HepG2 (cell line): ENCODE measurements around the gene KLF17. TPM values are rescaled to one million over a fixed set of nuclear protein-coding genes. Genes with fewer than 3 reads are reported as not detected.

ENCODE experiments used
- ATAC-seq: fragments of 200-7000 bp; cut with Tn5 transposase; 3 replicates; pipeline ENCODE4 v1.9.1; 2020; ENCODE audit warnings: mild to moderate bottlenecking, moderate library complexity
- BruUV-seq: library from RNA; stranded (reverse); fragments of 400-500 nt; replicated peaks from 2 replicates; lab custom pipeline; 2021; lab: Mats Ljungman, UMichigan
- CTCF ChIA-PET: fragments of 300-600 bp; formaldehyde crosslinking; extraction: SDS; loops from one replicate; lab custom pipeline; 2021; ENCODE audit warnings: low total read pairs, inconsistent platforms, low intra/inter-chr PET ratio; lab: Yijun Ruan, JAX
- POLR2A ChIA-PET: fragments of 350-600 bp; sonication (Branson Sonifier 250); formaldehyde crosslinking; loops from one replicate; lab custom pipeline; 2020; ENCODE audit warnings: antibody characterized with exemption, inconsistent platforms; lab: Yijun Ruan, JAX
- DNase-seq: peaks from one replicate; pipeline ENCODE4 v3.0.0-alpha.2; 2015; ENCODE audit warnings: low spot score
- FAIRE-seq: peaks from 3 replicates; lab custom pipeline; 2011; peaks lifted over from hg19 to GRCh38; lab: Jason Lieb, UNC
- H2AFZ ChIP-seq: one replicate; pipeline ENCODE4 v1.6.1; 2011; ENCODE audit warnings: low read length, inconsistent platforms
- H3K27ac ChIP-seq: fragments of 300-600 bp; 3 replicates; pipeline ENCODE4 v1.8.0; 2011; ENCODE audit warnings: mixed run types, mild to moderate bottlenecking, mixed read lengths, low read length, inconsistent platforms; ENCODE audit not compliant: insufficient read depth; ENCODE audit errors: extremely low read length
- H3K27me3 ChIP-seq, 2 experiments: fragments of 200-600 bp in 1 of 2; 2 replicates in 1 of 2; 3 replicates in 1 of 2; pipeline versions ENCODE4 v1.6.0 to v1.8.0; 2011; ENCODE audit warnings: low read length in 2 of 2, mild to moderate bottlenecking in 2 of 2, moderate library complexity in 2 of 2, inconsistent platforms in 1 of 2; ENCODE audit not compliant: insufficient read depth in 2 of 2, control insufficient read depth in 1 of 2
- H3K36me3 ChIP-seq, 2 experiments: fragments of 200-600 bp in 1 of 2; replicated peaks in 1 of 2; 2 replicates in 1 of 2; 3 replicates in 1 of 2; pipeline versions ENCODE4 v1.5.1 to v1.8.0; 2011; ENCODE audit warnings: low read length in 2 of 2, inconsistent platforms in 1 of 2; ENCODE audit not compliant: insufficient read depth in 2 of 2, control insufficient read depth in 1 of 2
- H3K4me1 ChIP-seq: 2 replicates; pipeline ENCODE4 v1.5.1; 2012; ENCODE audit warnings: low read length, inconsistent platforms; ENCODE audit not compliant: insufficient read depth
- H3K4me2 ChIP-seq: 2 replicates; pipeline ENCODE4 v1.6.0; 2011; ENCODE audit warnings: low read depth, low read length, inconsistent platforms
- H3K4me3 ChIP-seq, 3 experiments: fragments of 200-600 bp in 1 of 3; sonication (generic), shearing (Covaris generic) in 1 of 3; replicated peaks in 1 of 3; 2 replicates each; pipeline ENCODE4 v1.5.1; 2011 to 2016; ENCODE audit warnings: low read length in 3 of 3, inconsistent platforms in 2 of 3, low read depth in 2 of 3, mild to moderate bottlenecking in 2 of 3, control low read depth in 1 of 3, mixed read lengths in 1 of 3; ENCODE audit not compliant: insufficient read depth in 1 of 3
- H3K79me2 ChIP-seq: one replicate; pipeline ENCODE4 v1.6.1; 2011; ENCODE audit warnings: low read length, inconsistent platforms; ENCODE audit not compliant: insufficient read depth
- H3K9ac ChIP-seq: 2 replicates; pipeline ENCODE4 v1.6.0; 2011; ENCODE audit warnings: mild to moderate bottlenecking, low read depth, low read length, inconsistent platforms; ENCODE audit not compliant: insufficient read depth
- H3K9me3 ChIP-seq: 2 replicates; pipeline ENCODE4 v1.5.1; 2012; ENCODE audit warnings: mild to moderate bottlenecking, low read length
- H4K20me1 ChIP-seq: 2 replicates; pipeline ENCODE4 v1.6.0; 2011; ENCODE audit warnings: inconsistent platforms, mild to moderate bottlenecking, low read length, moderate library complexity; ENCODE audit not compliant: insufficient read depth
- BRCA1 ChIP-seq: sonication (generic); formaldehyde crosslinking; IDR thresholded peaks from 2 replicates; pipeline ENCODE4 v1.4.0; 2020; ENCODE audit warnings: missing genetic modification reagents
- ETV5 ChIP-seq: IDR thresholded peaks from 2 replicates; pipeline ENCODE4 v1.6.1; 2018; ENCODE audit warnings: missing biosample characterization, missing genetic modification reagents, inconsistent platforms, borderline replicate concordance
- MAFG ChIP-seq: sonication (generic); formaldehyde crosslinking; IDR thresholded peaks from 2 replicates; pipeline ENCODE4 v1.5.1; 2020; ENCODE audit warnings: mild to moderate bottlenecking, missing genetic modification reagents
- SRSF9 ChIP-seq: fragments of 200-400 bp; formaldehyde crosslinking; IDR thresholded peaks from 2 replicates; pipeline ENCODE4 v1.6.1; 2018; ENCODE audit warnings: borderline replicate concordance, mild to moderate bottlenecking, low read depth, low read length; ENCODE audit not compliant: insufficient read depth, poor library complexity, severe bottlenecking
- TBX2 ChIP-seq: sonication (generic); formaldehyde crosslinking; IDR thresholded peaks from 2 replicates; pipeline ENCODE4 v1.5.0; 2020; ENCODE audit warnings: missing genetic modification reagents, mild to moderate bottlenecking, borderline replicate concordance
- ZNF17 ChIP-seq: sonication (generic); formaldehyde crosslinking; IDR thresholded peaks from 2 replicates; pipeline ENCODE4 v1.5.0; 2020; ENCODE audit warnings: mild to moderate bottlenecking, missing genetic modification reagents
- ZNF343 ChIP-seq: sonication (generic); formaldehyde crosslinking; IDR thresholded peaks from 2 replicates; pipeline ENCODE4 v1.4.0; 2020; ENCODE audit warnings: mild to moderate bottlenecking, missing genetic modification reagents
- ZNF782 ChIP-seq: sonication (generic); formaldehyde crosslinking; IDR thresholded peaks from 2 replicates; pipeline ENCODE4 v1.4.0; 2020; ENCODE audit warnings: missing genetic modification reagents, mild to moderate bottlenecking, borderline replicate concordance
- WGBS: methylation state at CpG from one replicate; pipeline ENCODE4 v1.1.6; 2017; ENCODE audit warnings: low lambda C conversion rate; 5-methylcytosine and 5-hydroxymethylcytosine counted together
- in situ Hi-C: cut with HindIII; loops from 2 replicates; pipeline ENCODE4 v1.10.0; 2017; ENCODE audit warnings: low pct_unique_long_range_greater_than_20kb; ENCODE audit not compliant: extremely low pct_ligation_motif_present
- intact Hi-C: fragments of 100-400 bp; cut with micrococcal nuclease; formaldehyde crosslinking; loops from one replicate; pipeline ENCODE4 v1.10.0; 2022; ENCODE audit not compliant: unreplicated experiment
- polyA plus RNA-seq, 8 experiments: library from polyadenylated mRNA; depleted of rRNA in 3 of 8; stranded (reverse) in 7 of 8; unstranded in 1 of 8; fragments of >200 nt; fragmentation: Illumina TruSeq in 4 of 8; extraction: Trizol in 4 of 8; gene quantifications; 2 replicates each; pipeline versions ENCODE4 v1.2.1 to v1.2.3, GENCODE V29; 2011 to 2016; ENCODE audit warnings: low read depth in 4 of 8, missing spikeins in 1 of 8, mixed read lengths in 1 of 8; ENCODE audit not compliant: insufficient read depth in 1 of 8
- total RNA-seq, 5 experiments: library from RNA; depleted of rRNA; stranded (reverse); fragments of >200 nt; fragmentation: Illumina TruSeq; extraction: Trizol; gene quantifications; 2 replicates each; pipeline ENCODE4 v1.2.3, GENCODE V29; 2016; ENCODE audit warnings: low read depth in 1 of 5
- TF ChIP-seq, protein P1 (sequence below): sonication (generic); formaldehyde crosslinking; IDR thresholded peaks from 2 replicates; pipeline ENCODE4 v1.9.0; 2021; ENCODE audit warnings: missing genetic modification reagents, borderline replicate concordance

KLF17 gene
- total and polyA plus RNA-seq, 2 of the 13 experiments (the other 11 are each of a cell fraction or from before 2014, with no cell fraction given) = not detected

DNA sequence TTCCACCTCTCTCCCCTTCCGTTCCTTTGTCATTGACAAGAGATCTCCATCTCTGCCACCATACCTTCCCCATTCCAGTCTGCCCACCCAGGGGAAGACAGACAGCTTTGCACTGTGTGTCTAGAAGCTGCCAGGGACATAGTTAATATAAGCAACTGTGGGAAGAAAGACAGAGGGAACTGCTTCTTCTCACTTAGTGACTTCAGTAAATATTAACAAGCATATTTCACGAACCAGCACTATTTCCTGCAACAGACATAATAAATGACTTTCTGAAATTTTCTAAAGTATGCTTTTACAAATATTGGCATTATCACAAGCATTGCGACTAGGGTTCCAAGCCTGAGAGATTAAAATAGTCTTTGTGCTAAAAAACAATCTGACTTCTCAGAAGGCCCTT, 44.2 kb upstream of the KLF17 start:
- in situ Hi-C loops = no loop called here
- peaks cover 6% of the 10 kb centered on the region; the same call in 1 of the 2 replicates for H3K4me1 ChIP-seq
- 41% methylated on average over 3 of the region's 3 CpGs for WGBS
- H3K79me2 ChIP-seq = no peaks in the 10 kb centered on the region
- H2AFZ ChIP-seq = no peak overlapping the region
- H3K27me3 ChIP-seq = peaks cover 0 to 17% of the 10 kb centered on the region in 2 experiments; a peak in 3 of 5 replicates
- no peak overlapping the region for H3K4me3 ChIP-seq
- H3K9me3 ChIP-seq = no peaks in the 10 kb centered on the region
- FAIRE-seq (no peak), ATAC-seq (no peak), DNase-seq (no peak)
- BruUV-seq = no TSS peak
- no peaks in the 10 kb centered on the region for H3K36me3 ChIP-seq
- H3K4me2 ChIP-seq = no peak overlapping the region
- no peaks in the 10 kb centered on the region for H4K20me1 ChIP-seq
- POLR2A ChIA-PET = no interaction called here
- no peak for TF ChIP-seq ZNF17 (CRISPR knock-in tag)
- no peak for TF ChIP-seq TBX2
- TF ChIP-seq ETV5 = no peak
- no peak for TF ChIP-seq ZNF782 (CRISPR knock-in tag)
- no peak for TF ChIP-seq ZNF343 (CRISPR knock-in tag)
- TF ChIP-seq BRCA1 = no peak
- TF ChIP-seq, protein P1, sequence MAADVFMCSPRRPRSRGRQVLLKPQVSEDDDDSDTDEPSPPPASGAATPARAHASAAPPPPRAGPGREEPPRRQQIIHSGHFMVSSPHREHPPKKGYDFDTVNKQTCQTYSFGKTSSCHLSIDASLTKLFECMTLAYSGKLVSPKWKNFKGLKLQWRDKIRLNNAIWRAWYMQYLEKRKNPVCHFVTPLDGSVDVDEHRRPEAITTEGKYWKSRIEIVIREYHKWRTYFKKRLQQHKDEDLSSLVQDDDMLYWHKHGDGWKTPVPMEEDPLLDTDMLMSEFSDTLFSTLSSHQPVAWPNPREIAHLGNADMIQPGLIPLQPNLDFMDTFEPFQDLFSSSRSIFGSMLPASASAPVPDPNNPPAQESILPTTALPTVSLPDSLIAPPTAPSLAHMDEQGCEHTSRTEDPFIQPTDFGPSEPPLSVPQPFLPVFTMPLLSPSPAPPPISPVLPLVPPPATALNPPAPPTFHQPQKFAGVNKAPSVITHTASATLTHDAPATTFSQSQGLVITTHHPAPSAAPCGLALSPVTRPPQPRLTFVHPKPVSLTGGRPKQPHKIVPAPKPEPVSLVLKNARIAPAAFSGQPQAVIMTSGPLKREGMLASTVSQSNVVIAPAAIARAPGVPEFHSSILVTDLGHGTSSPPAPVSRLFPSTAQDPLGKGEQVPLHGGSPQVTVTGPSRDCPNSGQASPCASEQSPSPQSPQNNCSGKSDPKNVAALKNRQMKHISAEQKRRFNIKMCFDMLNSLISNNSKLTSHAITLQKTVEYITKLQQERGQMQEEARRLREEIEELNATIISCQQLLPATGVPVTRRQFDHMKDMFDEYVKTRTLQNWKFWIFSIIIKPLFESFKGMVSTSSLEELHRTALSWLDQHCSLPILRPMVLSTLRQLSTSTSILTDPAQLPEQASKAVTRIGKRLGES = no peak
- TF ChIP-seq MAFG (CRISPR knock-in tag) = no peak
- no peak for TF ChIP-seq SRSF9
- no peak overlapping the region for H3K9ac ChIP-seq
- H3K27ac ChIP-seq = no peak overlapping the region
- intact Hi-C loops = no loop called here
- CTCF ChIA-PET = no interaction called here
